IPS-18a (cell line): Measurements from ENCODE around the gene UXS1.

ENCODE experiments used
- H3K27ac ChIP-seq: one replicate; pipeline ENCODE4 v1.5.1; 2013; ENCODE audit warnings: low read length
- H3K27me3 ChIP-seq: one replicate; pipeline ENCODE4 v1.6.1; 2013; ENCODE audit warnings: mild to moderate bottlenecking, low read length; ENCODE audit not compliant: control insufficient read depth, insufficient read depth
- H3K36me3 ChIP-seq: one replicate; pipeline ENCODE4 v1.6.1; 2013; ENCODE audit warnings: low read depth, low read length; ENCODE audit not compliant: control insufficient read depth
- H3K4me1 ChIP-seq: one replicate; pipeline ENCODE4 v1.6.1; 2013; ENCODE audit warnings: low read depth, low read length; ENCODE audit not compliant: control insufficient read depth
- H3K4me3 ChIP-seq: one replicate; pipeline ENCODE4 v1.5.1; 2013; ENCODE audit warnings: low read length
- H3K9ac ChIP-seq: one replicate; pipeline ENCODE4 v1.6.1; 2013; ENCODE audit warnings: mild to moderate bottlenecking, low read length, moderate library complexity
- H3K9me3 ChIP-seq: one replicate; pipeline ENCODE4 v1.6.1; 2013; ENCODE audit warnings: low read depth, low read length; ENCODE audit not compliant: control insufficient read depth

The UXS1 gene

DNA sequence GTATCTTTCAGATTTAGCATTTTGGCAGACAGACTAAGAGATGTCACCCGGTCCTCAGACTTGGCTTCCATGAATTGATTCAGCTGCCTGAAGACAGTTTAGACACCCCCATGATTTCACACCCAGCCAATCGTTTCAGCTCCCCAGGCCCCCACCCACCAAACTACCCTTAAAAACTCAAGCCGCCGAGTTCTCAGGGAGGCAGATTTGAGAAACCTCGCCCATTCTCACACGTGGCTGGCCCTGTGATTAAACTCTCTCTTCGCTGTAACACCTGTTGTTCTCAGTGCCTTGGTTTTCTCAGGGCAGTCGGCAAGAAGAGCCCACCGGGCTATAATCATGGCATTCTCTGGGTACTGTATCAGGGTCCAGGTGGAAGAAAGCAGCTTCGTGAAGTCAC is 35.2 kb downstream of the UXS1 start:
- H3K4me1 ChIP-seq, result peaks cover 4% of the 10 kb centered on the region
- peaks cover 36% of the 10 kb centered on the region for H3K36me3 ChIP-seq
- no peak overlapping the region for H3K9ac ChIP-seq
- H3K9me3 ChIP-seq, result no peaks in the 10 kb centered on the region
- H3K4me3 ChIP-seq, result no peak overlapping the region
- no peak overlapping the region for H3K27ac ChIP-seq
- no peaks in the 10 kb centered on the region for H3K27me3 ChIP-seq

GRCh38 chr2:106158131-106158530 is 36.0 kb downstream of the UXS1 start:
- peaks cover 30% of the 10 kb centered on the region for H3K36me3 ChIP-seq
- no peak overlapping the region for H3K4me3 ChIP-seq
- no peaks in the 10 kb centered on the region for H3K4me1 ChIP-seq
- no peaks in the 10 kb centered on the region for H3K9me3 ChIP-seq
- H3K9ac ChIP-seq, result no peak overlapping the region
- no peaks in the 10 kb centered on the region for H3K27me3 ChIP-seq
- no peak overlapping the region for H3K27ac ChIP-seq

- Histone ChIP-seq H3K27me3 (no peaks in the 10 kb centered on the region), H3K27ac (no peak overlapping the region), H3K9me3 (no peaks in the 10 kb centered on the region), H3K4me3 (no peak overlapping the region), H3K4me1 (no peaks in the 10 kb centered on the region), H3K36me3 (peaks cover 30% of the 10 kb centered on the region), H3K9ac (no peak overlapping the region)
These were observed 36.7 kb downstream of the UXS1 start for GRCh38 chr2:106157416-106157815.

DNA sequence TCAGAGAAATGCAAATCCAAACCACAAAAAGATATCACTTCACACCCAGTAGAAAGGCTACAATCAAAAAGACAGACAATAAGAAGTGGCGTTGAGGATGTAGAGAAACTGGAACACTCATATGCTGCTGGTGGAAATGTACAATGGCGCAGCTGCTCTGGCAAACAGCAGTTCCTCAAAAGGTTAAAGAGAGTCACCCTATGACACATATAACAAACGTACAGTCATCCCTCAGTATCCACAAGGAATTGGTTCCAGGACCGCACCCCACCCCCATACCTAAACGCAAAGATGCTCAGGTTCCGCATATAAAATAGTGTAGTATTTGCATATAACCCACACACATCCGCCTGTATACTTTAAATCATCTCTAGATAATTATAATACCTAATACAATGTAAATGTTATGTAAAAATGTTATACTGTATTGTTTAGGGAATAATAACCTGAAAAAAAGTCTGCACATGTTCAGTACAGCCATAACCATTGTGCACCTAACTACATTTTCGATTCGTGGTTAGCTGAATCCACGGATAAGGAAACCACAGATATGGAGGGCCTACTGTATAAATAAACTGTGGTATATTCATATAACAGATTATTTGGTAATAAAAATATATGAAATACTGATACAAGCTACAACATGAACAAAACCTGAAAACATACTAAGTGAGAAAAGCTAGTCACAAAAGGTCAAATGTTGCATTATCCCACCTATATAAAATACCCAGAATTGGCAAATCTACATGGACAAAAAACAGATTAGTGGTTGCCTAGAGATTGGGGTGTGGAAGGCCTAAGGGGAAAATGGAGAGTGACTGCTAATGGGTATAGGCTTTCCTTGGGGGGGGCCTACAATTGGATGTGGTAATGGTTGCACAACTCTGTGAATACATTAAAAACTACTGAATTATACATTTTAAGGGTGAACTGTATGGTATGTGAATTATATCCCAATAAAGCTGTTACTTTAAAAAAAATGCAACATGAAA is 37.5 kb downstream of the UXS1 start:
- Histone ChIP-seq H3K27me3 (no peaks in the 10 kb centered on the region), H3K4me3 (no peak overlapping the region), H3K36me3 (peaks cover 30% of the 10 kb centered on the region), H3K27ac (no peak overlapping the region), H3K9ac (no peak overlapping the region), H3K4me1 (no peaks in the 10 kb centered on the region), H3K9me3 (no peaks in the 10 kb centered on the region)

DNA sequence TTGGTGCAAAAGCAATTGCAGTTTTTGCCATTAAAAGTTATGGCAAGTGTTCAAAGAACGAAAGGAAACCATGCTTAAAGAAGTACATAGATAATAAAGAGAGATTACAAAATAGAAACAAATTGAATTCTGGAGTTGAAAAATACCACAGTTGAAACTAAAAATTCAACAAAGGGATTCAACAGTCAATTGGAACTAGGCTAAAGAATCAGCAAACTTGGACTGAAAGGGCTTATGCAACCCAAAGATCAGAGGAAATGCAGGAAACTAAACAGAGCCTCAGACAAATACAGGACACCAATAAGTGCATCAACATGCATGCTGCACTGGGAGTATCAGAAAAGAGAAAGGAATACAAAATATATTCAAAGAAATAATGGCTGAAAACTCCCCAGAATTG is 40.3 kb downstream of the UXS1 start:
- H3K27ac ChIP-seq, result no peak overlapping the region
- no peaks in the 10 kb centered on the region for H3K27me3 ChIP-seq
- no peak overlapping the region for H3K9ac ChIP-seq
- peaks cover 16% of the 10 kb centered on the region for H3K36me3 ChIP-seq
- no peaks in the 10 kb centered on the region for H3K4me1 ChIP-seq
- no peak overlapping the region for H3K4me3 ChIP-seq
- no peaks in the 10 kb centered on the region for H3K9me3 ChIP-seq

- Histone ChIP-seq H3K9ac (no peak overlapping the region), H3K9me3 (no peaks in the 10 kb centered on the region), H3K4me3 (no peak overlapping the region), H3K4me1 (peaks cover 4% of the 10 kb centered on the region), H3K36me3 (no peaks in the 10 kb centered on the region), H3K27me3 (no peaks in the 10 kb centered on the region), H3K27ac (no peak overlapping the region)
These were observed 46.4 kb downstream of the UXS1 start for GRCh38 chr2:106147665-106148064.

DNA sequence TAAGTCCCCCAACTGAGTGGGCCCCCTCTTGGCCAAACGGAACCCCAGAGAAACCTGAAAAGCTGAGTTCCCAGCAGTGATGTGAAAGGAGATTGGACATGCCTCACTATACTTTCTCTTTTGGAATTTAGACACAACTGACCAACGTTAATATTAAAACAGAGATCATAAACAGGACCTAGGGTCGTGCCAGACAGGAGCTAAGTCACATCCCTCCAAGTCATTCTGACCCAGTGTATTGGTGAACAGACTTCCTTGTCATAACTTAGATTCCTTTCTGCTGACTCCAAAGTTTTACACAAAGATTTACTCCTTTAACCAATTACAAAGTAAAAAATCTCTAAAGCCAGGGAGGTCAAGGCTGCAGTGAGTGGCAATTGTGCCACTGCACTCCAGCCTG is 46.9 kb downstream of the UXS1 start:
- H3K9me3 ChIP-seq, result no peaks in the 10 kb centered on the region
- H3K4me3 ChIP-seq, result no peak overlapping the region
- no peak overlapping the region for H3K27ac ChIP-seq
- H3K36me3 ChIP-seq, result no peaks in the 10 kb centered on the region
- no peaks in the 10 kb centered on the region for H3K27me3 ChIP-seq
- peaks cover 4% of the 10 kb centered on the region for H3K4me1 ChIP-seq
- H3K9ac ChIP-seq, result no peak overlapping the region

GRCh38 chr2:106144621-106145331 is 49.3 kb downstream of the UXS1 start:
- Histone ChIP-seq H3K27ac (no peak overlapping the region), H3K9ac (no peak overlapping the region), H3K4me1 (peaks cover 4% of the 10 kb centered on the region), H3K27me3 (no peaks in the 10 kb centered on the region), H3K36me3 (no peaks in the 10 kb centered on the region), H3K4me3 (no peak overlapping the region), H3K9me3 (no peaks in the 10 kb centered on the region)

DNA sequence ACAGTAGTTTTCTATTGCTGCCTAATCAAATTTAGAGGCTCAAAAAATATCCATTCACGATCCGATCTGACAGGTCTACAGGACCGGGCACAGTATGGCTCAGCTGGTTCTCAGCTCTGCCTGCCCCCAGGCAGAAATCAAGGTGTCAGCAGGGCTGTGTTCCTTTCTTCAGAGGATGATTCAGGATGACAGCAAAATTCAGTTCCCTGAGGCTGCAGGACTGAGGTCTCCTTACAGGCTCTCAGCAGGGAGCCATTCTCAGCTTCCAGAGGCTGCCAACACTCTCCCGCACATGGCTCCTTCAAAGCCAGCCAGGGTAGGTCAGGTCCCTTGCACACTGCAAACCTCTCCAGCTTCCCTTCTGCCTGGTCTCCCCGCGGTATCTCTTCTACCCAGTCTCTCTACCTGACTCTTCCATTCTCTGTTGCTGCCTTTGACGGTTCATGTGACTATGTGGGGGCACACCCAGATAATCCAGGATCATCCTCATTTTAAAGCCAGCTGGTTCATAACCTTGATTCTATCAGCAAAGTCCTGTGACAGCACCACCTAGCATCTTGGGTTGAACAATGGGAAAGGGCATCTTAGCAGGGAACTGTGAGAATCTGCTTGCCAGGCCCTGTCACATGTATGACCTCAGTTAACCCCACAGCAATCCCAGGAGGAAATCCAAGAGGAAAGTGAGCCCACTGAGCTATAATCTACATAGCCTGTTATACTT is 50.4 kb downstream of the UXS1 start:
- no peak overlapping the region for H3K4me3 ChIP-seq
- peaks cover 4% of the 10 kb centered on the region for H3K4me1 ChIP-seq
- no peaks in the 10 kb centered on the region for H3K9me3 ChIP-seq
- H3K36me3 ChIP-seq, result no peaks in the 10 kb centered on the region
- no peak overlapping the region for H3K27ac ChIP-seq
- H3K27me3 ChIP-seq, result no peaks in the 10 kb centered on the region
- H3K9ac ChIP-seq, result no peak overlapping the region

- Histone ChIP-seq H3K4me3 (no peak overlapping the region), H3K36me3 (no peaks in the 10 kb centered on the region), H3K4me1 (peaks cover 4% of the 10 kb centered on the region), H3K27me3 (no peaks in the 10 kb centered on the region), H3K27ac (no peak overlapping the region), H3K9me3 (no peaks in the 10 kb centered on the region), H3K9ac (no peak overlapping the region)
These were observed 51.4 kb downstream of the UXS1 start for GRCh38 chr2:106142683-106143082.

- Histone ChIP-seq H3K9me3 (no peaks in the 10 kb centered on the region), H3K36me3 (no peaks in the 10 kb centered on the region), H3K4me3 (no peak overlapping the region), H3K4me1 (peaks cover 4% of the 10 kb centered on the region), H3K27me3 (no peaks in the 10 kb centered on the region), H3K9ac (no peak overlapping the region), H3K27ac (no peak overlapping the region)
These were observed 53.2 kb downstream of the UXS1 start for GRCh38 chr2:106140913-106141312.
